IMR-90 (cell line): Measurements from ENCODE around the gene KCNJ10. TPM values are rescaled to one million over a fixed set of nuclear protein-coding genes. Genes with fewer than 3 reads are reported as not detected.

ENCODE experiments used
- ATAC-seq: fragments of 200-7000 bp; cut with Tn5 transposase; 2 replicates; pipeline ENCODE4 v1.9.1; 2020; ENCODE audit warnings: low read depth, mild to moderate bottlenecking, moderate library complexity
- BruUV-seq: library from RNA; stranded (reverse); fragments of 400-500 nt; replicated peaks from 2 replicates; lab custom pipeline; 2021; lab: Mats Ljungman, UMichigan
- CTCF ChIA-PET: fragments of 300-600 bp; formaldehyde crosslinking; extraction: SDS; loops from one replicate; lab custom pipeline; 2021; ENCODE audit warnings: antibody characterized with exemption; lab: Yijun Ruan, JAX
- POLR2A ChIA-PET: fragments of 300-600 bp; sonication (Branson Sonifier 250); formaldehyde crosslinking; loops from one replicate; lab custom pipeline; 2022; ENCODE audit warnings: antibody characterized with exemption; ENCODE audit not compliant: unreplicated experiment; lab: Charles Lee
- DNase-seq: peaks from one replicate; pipeline ENCODE4 v3.0.0; 2013
- H2AFZ ChIP-seq: replicated peaks from 2 replicates; pipeline ENCODE3; 2013; ENCODE audit warnings: low read length, mild to moderate bottlenecking; ENCODE audit not compliant: poor library complexity
- H2AK5ac ChIP-seq: 2 replicates; pipeline ENCODE4 v1.6.1; 2013; ENCODE audit warnings: low read depth, low read length, inconsistent platforms
- H2AK9ac ChIP-seq: replicated peaks from 2 replicates; pipeline ENCODE3; 2013; ENCODE audit warnings: mild to moderate bottlenecking, low read depth, low read length, moderate library complexity; ENCODE audit not compliant: poor library complexity
- H2BK120ac ChIP-seq: 2 replicates; pipeline ENCODE4 v1.6.1; 2013; ENCODE audit warnings: low read depth, low read length, inconsistent platforms
- H2BK15ac ChIP-seq: 3 replicates; pipeline ENCODE4 v1.6.1; 2013; ENCODE audit warnings: low read depth, low read length, inconsistent platforms
- H2BK20ac ChIP-seq: 2 replicates; pipeline ENCODE4 v1.6.1; 2013; ENCODE audit warnings: low read depth, mild to moderate bottlenecking, inconsistent platforms, low read length, moderate library complexity
- H2BK5ac ChIP-seq: 2 replicates; pipeline ENCODE4 v1.6.1; 2013; ENCODE audit warnings: mild to moderate bottlenecking, low read depth, low read length, inconsistent platforms; ENCODE audit not compliant: poor library complexity, severe bottlenecking
- H3K14ac ChIP-seq: replicated peaks from 2 replicates; pipeline ENCODE4 v1.6.1; 2013; ENCODE audit warnings: low read depth, low read length, inconsistent platforms
- H3K18ac ChIP-seq: 2 replicates; pipeline ENCODE4 v1.6.1; 2013; ENCODE audit warnings: low read depth, low read length, control low read depth
- H3K23ac ChIP-seq: 2 replicates; pipeline ENCODE4 v1.6.1; 2013; ENCODE audit warnings: low read depth, low read length, inconsistent platforms
- H3K27ac ChIP-seq: 2 replicates; pipeline ENCODE4 v1.5.1; 2013; ENCODE audit warnings: mild to moderate bottlenecking, control low read depth, low read length; ENCODE audit not compliant: insufficient read depth
- H3K27me3 ChIP-seq: 2 replicates; pipeline ENCODE4 v1.6.1; 2013; ENCODE audit warnings: low read length; ENCODE audit not compliant: control insufficient read depth, insufficient read depth
- H3K36me3 ChIP-seq: 2 replicates; pipeline ENCODE4 v1.6.1; 2013; ENCODE audit warnings: low read length, mixed read lengths; ENCODE audit not compliant: control insufficient read depth, insufficient read depth
- H3K4ac ChIP-seq: 2 replicates; pipeline ENCODE4 v1.6.1; 2013; ENCODE audit warnings: low read depth, low read length, inconsistent platforms
- H3K4me1 ChIP-seq: 2 replicates; pipeline ENCODE4 v1.6.1; 2013; ENCODE audit warnings: low read length, mixed read lengths; ENCODE audit not compliant: control insufficient read depth, insufficient read depth
- H3K4me2 ChIP-seq: 2 replicates; pipeline ENCODE4 v1.6.1; 2013; ENCODE audit warnings: low read depth, mild to moderate bottlenecking, control low read depth, low read length, moderate library complexity
- H3K4me3 ChIP-seq: 2 replicates; pipeline ENCODE4 v1.5.1; 2013; ENCODE audit warnings: low read depth, mild to moderate bottlenecking, control low read depth, low read length, moderate library complexity; ENCODE audit not compliant: insufficient read depth
- H3K56ac ChIP-seq: 2 replicates; pipeline ENCODE4 v1.6.1; 2013; ENCODE audit warnings: low read length, inconsistent platforms; ENCODE audit not compliant: insufficient read depth; ENCODE audit errors: extremely low read depth
- H3K79me1 ChIP-seq, 2 experiments: 2 replicates each; pipeline ENCODE4 v1.6.1; 2013; ENCODE audit warnings: low read length in 2 of 2, inconsistent platforms in 1 of 2, low read depth in 1 of 2
- H3K9ac ChIP-seq: 2 replicates; pipeline ENCODE4 v1.6.1; 2013; ENCODE audit warnings: low read depth, low read length, control low read depth
- H3K9me1 ChIP-seq: 2 replicates; pipeline ENCODE4 v1.6.1; 2013; ENCODE audit warnings: low read length, inconsistent platforms; ENCODE audit not compliant: insufficient read depth
- H3K9me3 ChIP-seq: 2 replicates; pipeline ENCODE4 v1.6.1; 2013; ENCODE audit warnings: low read length; ENCODE audit not compliant: control insufficient read depth, insufficient read depth
- H4K20me1 ChIP-seq: 2 replicates; pipeline ENCODE4 v1.6.1; 2013; ENCODE audit warnings: low read length, inconsistent platforms; ENCODE audit not compliant: insufficient read depth
- H4K5ac ChIP-seq: 2 replicates; pipeline ENCODE4 v1.6.1; 2013; ENCODE audit warnings: mild to moderate bottlenecking, low read depth, low read length, control low read depth
- H4K8ac ChIP-seq, 2 experiments: 2 replicates each; pipeline ENCODE4 v1.6.1; 2013; ENCODE audit warnings: low read depth in 2 of 2, low read length in 2 of 2, control low read depth in 1 of 2, inconsistent platforms in 1 of 2
- H4K91ac ChIP-seq: 2 replicates; pipeline ENCODE4 v1.6.1; 2013; ENCODE audit warnings: low read depth, low read length, inconsistent platforms; ENCODE audit not compliant: insufficient read depth
- BHLHE40 ChIP-seq: fragments of 150-350 bp; IDR thresholded peaks from 2 replicates; pipeline ENCODE4 v1.6.1; 2016; ENCODE audit warnings: mild to moderate bottlenecking, low read depth, low read length
- CEBPB ChIP-seq: IDR thresholded peaks from 2 replicates; pipeline ENCODE4 v1.6.1; 2012; ENCODE audit warnings: low read depth, low read length, improper control_type of control experiment
- CHD1 ChIP-seq: IDR thresholded peaks from 2 replicates; pipeline ENCODE4 v1.6.1; 2012; ENCODE audit warnings: low read depth, low read length, improper control_type of control experiment
- MAFK ChIP-seq: IDR thresholded peaks from 2 replicates; pipeline ENCODE4 v1.6.1; 2012; ENCODE audit warnings: low read depth, low read length, improper control_type of control experiment
- NFE2L2 ChIP-seq: fragments of 150-350 bp; IDR thresholded peaks from 2 replicates; pipeline ENCODE4 v1.6.1; 2016; ENCODE audit warnings: low read depth, mild to moderate bottlenecking, low read length
- POLR2A ChIP-seq: IDR thresholded peaks from 2 replicates; pipeline ENCODE4 v1.6.1; 2012; ENCODE audit warnings: mild to moderate bottlenecking, low read depth, low read length
- RAD21 ChIP-seq: IDR thresholded peaks from 2 replicates; pipeline ENCODE4 v1.6.1; 2012; ENCODE audit warnings: low read length, improper control_type of control experiment
- RCOR1 ChIP-seq: IDR thresholded peaks from 2 replicates; pipeline ENCODE4 v1.6.1; 2012; ENCODE audit warnings: mild to moderate bottlenecking, low read length, improper control_type of control experiment; ENCODE audit not compliant: insufficient replicate concordance
- WGBS, 2 experiments: methylation state at CpG; one replicate each; pipeline versions ENCODE4 v1.1.5 to v1.1.7; 2013; ENCODE audit warnings: missing lambda C conversion rate in 2 of 2; ENCODE audit not compliant: insufficient read length in 1 of 2; ENCODE audit errors: extremely low coverage in 2 of 2; 5-methylcytosine and 5-hydroxymethylcytosine counted together
- dilution Hi-C: fragments of 300-500 bp; cut with HindIII; formaldehyde crosslinking; loops from one replicate; pipeline ENCODE4 v1.14.3; 2018; ENCODE audit warnings: low sequenced_read_pairs; ENCODE audit not compliant: unreplicated experiment
- in situ Hi-C: fragments of 300-500 bp; cut with MboI; formaldehyde crosslinking; loops from 3 replicates; pipeline ENCODE4 v1.14.3; 2019; ENCODE audit warnings: low sequenced_read_pairs, inconsistent platforms, mixed read lengths
- intact Hi-C: fragments of 100-400 bp; cut with micrococcal nuclease; formaldehyde crosslinking; loops from 2 replicates; pipeline ENCODE4 v1.10.0; 2022
- polyA plus RNA-seq, 3 experiments: library from polyadenylated mRNA; depleted of rRNA; stranded (reverse); fragments of >200 nt; gene quantifications; 2 replicates each; pipeline ENCODE4 v1.2.3, GENCODE V29; 2012; ENCODE audit warnings: low replicate concordance in 1 of 3
- total RNA-seq: library from RNA; depleted of rRNA; stranded (reverse); fragments of >200 nt; gene quantifications from 2 replicates; pipeline ENCODE4 v1.2.3, GENCODE V29; 2012
- TF ChIP-seq, protein P1 (sequence below): fragments of 150-350 bp; IDR thresholded peaks from 2 replicates; pipeline ENCODE4 v1.6.1; 2017; ENCODE audit warnings: mild to moderate bottlenecking, antibody characterized with exemption, low read length, low read depth

Gene KCNJ10
- total and polyA plus RNA-seq, 2 of the 4 experiments (the other 2 are of a cell fraction): not detected

DNA sequence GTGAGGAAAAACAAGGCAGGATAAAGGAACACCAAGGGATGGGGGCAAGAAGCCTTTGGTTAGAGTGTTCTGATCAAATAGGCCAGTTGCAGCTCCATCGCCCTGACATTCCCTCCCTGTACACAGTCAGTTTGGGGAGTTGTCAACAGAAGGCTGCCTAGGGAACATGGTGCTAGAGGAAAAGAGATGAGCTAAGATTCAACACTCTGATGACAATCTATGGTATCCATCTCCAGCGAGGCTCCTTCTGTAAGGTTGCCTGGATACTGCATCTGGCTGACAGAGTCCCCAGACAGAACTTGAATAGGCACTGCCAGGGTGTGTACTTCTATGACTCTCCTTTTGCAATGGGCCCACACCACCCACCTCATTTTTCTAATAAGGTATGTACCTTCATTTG is 104.7 kb downstream of the KCNJ10 start:
- no peak overlapping the region for H4K91ac ChIP-seq
- H2BK120ac ChIP-seq: no peak overlapping the region
- no peak overlapping the region for H4K8ac ChIP-seq
- H2AK5ac ChIP-seq: no peak overlapping the region
- H2AK9ac ChIP-seq: no peak overlapping the region
- H3K9me3 ChIP-seq: no peaks in the 10 kb centered on the region
- H2BK5ac ChIP-seq: no peak overlapping the region
- dilution Hi-C loops (no loop called here), intact Hi-C loops (no loop called here), in situ Hi-C loops (no loop called here)
- ChIA-PET POLR2A (no interaction called here), CTCF (interaction anchor here (1.7 kb wide), 1 partner anchor 42 kb away, joined by 6 read pairs; no protein-coding TSS in a partner anchor)
- H3K27me3 ChIP-seq: peaks cover 10% of the 10 kb centered on the region
- H2AFZ ChIP-seq: no peak overlapping the region
- H3K14ac ChIP-seq: no peak overlapping the region
- no peak for DNase-seq
- H3K36me3 ChIP-seq: no peaks in the 10 kb centered on the region
- no peak overlapping the region for H3K4ac ChIP-seq
- no peak overlapping the region for H3K18ac ChIP-seq
- no peak overlapping the region for H3K27ac ChIP-seq
- no CpG with 5 or more reads among the region's 2 CpGs for WGBS, 2 experiments
- H2BK20ac ChIP-seq: no peak overlapping the region
- ATAC-seq: no peak
- no peak overlapping the region for H3K4me2 ChIP-seq
- H3K9ac ChIP-seq: no peak overlapping the region
- no peaks in the 10 kb centered on the region for H4K20me1 ChIP-seq
- H2BK15ac ChIP-seq: no peak overlapping the region
- H3K4me3 ChIP-seq: no peak overlapping the region
- TF ChIP-seq NFE2L2 (no peak), RCOR1 (no peak), MAFK (no peak), BHLHE40 (no peak), RAD21 (no peak), POLR2A (no peak), CHD1 (no peak), CEBPB (no peak)
- TF ChIP-seq, protein P1, sequence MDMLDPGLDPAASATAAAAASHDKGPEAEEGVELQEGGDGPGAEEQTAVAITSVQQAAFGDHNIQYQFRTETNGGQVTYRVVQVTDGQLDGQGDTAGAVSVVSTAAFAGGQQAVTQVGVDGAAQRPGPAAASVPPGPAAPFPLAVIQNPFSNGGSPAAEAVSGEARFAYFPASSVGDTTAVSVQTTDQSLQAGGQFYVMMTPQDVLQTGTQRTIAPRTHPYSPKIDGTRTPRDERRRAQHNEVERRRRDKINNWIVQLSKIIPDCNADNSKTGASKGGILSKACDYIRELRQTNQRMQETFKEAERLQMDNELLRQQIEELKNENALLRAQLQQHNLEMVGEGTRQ: no peak
- no peaks in the 10 kb centered on the region for H3K79me1 ChIP-seq
- no peak overlapping the region for H4K5ac ChIP-seq
- H3K9me1 ChIP-seq: no peaks in the 10 kb centered on the region
- no peak overlapping the region for H3K56ac ChIP-seq
- no TSS peak for BruUV-seq
- H3K4me1 ChIP-seq: peaks cover 2% of the 10 kb centered on the region; the same call in 1 of the 2 replicates
- H3K23ac ChIP-seq: no peak overlapping the region
